ENCODE measurements around the gene PLXNA2.

GRCh38 chr1:208065862-208066261, 178.3 kb downstream of the PLXNA2 start:
- TF ChIP-seq EZH2 (IDR thresholded peaks at IDR 0.05; ENCODE audit: low read depth), result no peak
- TF ChIP-seq CTCF (conservative IDR thresholded peaks at IDR 0.05), result no peak

All from PC-9 (cell line).